ENCODE results near the gene DPY19L1.
"Not testable (repeated sequence)": the region's sequence is repeated elsewhere in the genome, so short reads cannot be mapped to it uniquely, and the experiment has no call there.

Gene DPY19L1

GRCh38 chr7:34958021-34958420, 79.3 kb downstream of the DPY19L1 start:
- TF ChIP-seq, protein P1, sequence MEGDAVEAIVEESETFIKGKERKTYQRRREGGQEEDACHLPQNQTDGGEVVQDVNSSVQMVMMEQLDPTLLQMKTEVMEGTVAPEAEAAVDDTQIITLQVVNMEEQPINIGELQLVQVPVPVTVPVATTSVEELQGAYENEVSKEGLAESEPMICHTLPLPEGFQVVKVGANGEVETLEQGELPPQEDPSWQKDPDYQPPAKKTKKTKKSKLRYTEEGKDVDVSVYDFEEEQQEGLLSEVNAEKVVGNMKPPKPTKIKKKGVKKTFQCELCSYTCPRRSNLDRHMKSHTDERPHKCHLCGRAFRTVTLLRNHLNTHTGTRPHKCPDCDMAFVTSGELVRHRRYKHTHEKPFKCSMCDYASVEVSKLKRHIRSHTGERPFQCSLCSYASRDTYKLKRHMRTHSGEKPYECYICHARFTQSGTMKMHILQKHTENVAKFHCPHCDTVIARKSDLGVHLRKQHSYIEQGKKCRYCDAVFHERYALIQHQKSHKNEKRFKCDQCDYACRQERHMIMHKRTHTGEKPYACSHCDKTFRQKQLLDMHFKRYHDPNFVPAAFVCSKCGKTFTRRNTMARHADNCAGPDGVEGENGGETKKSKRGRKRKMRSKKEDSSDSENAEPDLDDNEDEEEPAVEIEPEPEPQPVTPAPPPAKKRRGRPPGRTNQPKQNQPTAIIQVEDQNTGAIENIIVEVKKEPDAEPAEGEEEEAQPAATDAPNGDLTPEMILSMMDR (IDR thresholded peaks at IDR 0.05; ENCODE audit: extremely low read depth, insufficient read depth, missing control alignments), result no peak
- in situ Hi-C loops (cut with MboI; ENCODE audit: low pct_unique_long_range_greater_than_20kb, low sequenced_read_pairs, unreplicated experiment), result no loop called here
- DNase-seq (ENCODE audit: low spot score), result no peak

GRCh38 chr7:34952822-34953221, 84.5 kb downstream of the DPY19L1 start:
- TF ChIP-seq, protein P1 (IDR thresholded peaks at IDR 0.05; ENCODE audit: extremely low read depth, insufficient read depth, missing control alignments), result no peak
- in situ Hi-C loops (cut with MboI; ENCODE audit: low pct_unique_long_range_greater_than_20kb, low sequenced_read_pairs, unreplicated experiment), result no loop called here
- no peak for DNase-seq (ENCODE audit: low spot score)

- DNase-seq (ENCODE audit: low spot score), result no peak
- in situ Hi-C loops (cut with MboI; ENCODE audit: low pct_unique_long_range_greater_than_20kb, low sequenced_read_pairs, unreplicated experiment), result no loop called here
- TF ChIP-seq, protein P1 (IDR thresholded peaks at IDR 0.05; ENCODE audit: extremely low read depth, insufficient read depth, missing control alignments), result no peak
Measured at GRCh38 chr7:34949361-34949760, 87.9 kb downstream of the DPY19L1 start.

GRCh38 chr7:34947427-34947826, 89.9 kb downstream of the DPY19L1 start:
- DNase-seq (ENCODE audit: low spot score); in situ Hi-C loops (cut with MboI; ENCODE audit: low pct_unique_long_range_greater_than_20kb, low sequenced_read_pairs, unreplicated experiment): not testable (repeated sequence)

GRCh38 chr7:34946486-34946885, 90.8 kb downstream of the DPY19L1 start:
- in situ Hi-C loops (cut with MboI; ENCODE audit: low pct_unique_long_range_greater_than_20kb, low sequenced_read_pairs, unreplicated experiment), result no loop called here
- DNase-seq (ENCODE audit: low spot score), result no peak
- TF ChIP-seq, protein P1 (IDR thresholded peaks at IDR 0.05; ENCODE audit: extremely low read depth, insufficient read depth, missing control alignments), result no peak

- in situ Hi-C loops (cut with MboI; ENCODE audit: low pct_unique_long_range_greater_than_20kb, low sequenced_read_pairs, unreplicated experiment); DNase-seq (ENCODE audit: low spot score): not testable (repeated sequence)
Measured at GRCh38 chr7:34945894-34946477, 91.3 kb downstream of the DPY19L1 start.

- DNase-seq (ENCODE audit: low spot score), result no peak
- in situ Hi-C loops (cut with MboI; ENCODE audit: low pct_unique_long_range_greater_than_20kb, low sequenced_read_pairs, unreplicated experiment), result no loop called here
- TF ChIP-seq, protein P1 (IDR thresholded peaks at IDR 0.05; ENCODE audit: extremely low read depth, insufficient read depth, missing control alignments), result no peak
Measured at GRCh38 chr7:34939175-34939574, 98.1 kb downstream of the DPY19L1 start.

DNA sequence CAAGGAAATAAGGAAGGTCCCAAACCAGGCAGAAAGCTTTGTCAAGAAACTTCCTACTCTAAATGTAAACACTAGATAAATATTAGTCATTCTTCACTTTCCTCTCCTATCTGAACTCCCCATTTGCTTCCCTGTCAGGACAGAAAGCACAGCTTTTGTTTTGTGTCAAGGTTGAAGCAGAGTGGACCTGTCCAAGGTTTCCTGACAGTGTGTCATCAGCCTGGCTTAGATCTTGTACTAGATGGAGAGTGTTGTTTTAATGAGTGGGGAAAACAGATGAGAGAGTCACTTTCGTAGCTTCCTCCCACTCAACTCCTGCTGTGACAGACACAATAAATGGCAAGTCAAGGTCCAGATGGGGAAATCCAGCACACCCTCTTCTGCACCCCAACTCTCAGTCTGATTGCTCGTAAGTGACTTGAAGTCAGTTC, 101.5 kb downstream of the DPY19L1 start:
- DNase-seq (ENCODE audit: low spot score); in situ Hi-C loops (cut with MboI; ENCODE audit: low pct_unique_long_range_greater_than_20kb, low sequenced_read_pairs, unreplicated experiment): not testable (repeated sequence)

All from GM13977 (cell line).